SK-N-SH (cell line): ENCODE measurements around the gene MED16. TPM values are rescaled to one million over a fixed set of nuclear protein-coding genes. Genes with fewer than 3 reads are reported as not detected.

Experiments
- CTCF ChIA-PET: fragments of 300-600, 350-600 bp; formaldehyde crosslinking; extraction: SDS; loops from one replicate; lab custom pipeline; 2021; lab: Yijun Ruan, JAX
- POLR2A ChIA-PET: fragments of 350-600 bp; sonication (Branson Sonifier 250); formaldehyde crosslinking; extraction: SDS; loops from one replicate; lab custom pipeline; 2020; ENCODE audit warnings: antibody characterized with exemption, inconsistent platforms; lab: Yijun Ruan, JAX
- DNase-seq: peaks from one replicate; pipeline ENCODE4 v3.0.0; 2012
- H2AFZ ChIP-seq: fragments of 200-600 bp; sonication (generic); 2 replicates; pipeline ENCODE4 v1.8.1; 2016; ENCODE audit warnings: antibody characterized with exemption, mild to moderate bottlenecking, low read depth
- H3F3A ChIP-seq: fragments of 200-600 bp; sonication (generic); replicated peaks from 2 replicates; pipeline ENCODE3; 2016; ENCODE audit warnings: antibody characterized with exemption, mild to moderate bottlenecking; ENCODE audit not compliant: insufficient read depth
- H3K27ac ChIP-seq, 2 experiments: fragments of 200-500 bp in 1 of 2; fragments of 200-600 bp in 1 of 2; sonication (Bioruptor generic) in 1 of 2; sonication (generic), shearing (Covaris generic) in 1 of 2; 2 replicates each; pipeline versions ENCODE4 v1.5.1 to v1.6.1; 2014 to 2016; ENCODE audit warnings: low read depth in 2 of 2, inconsistent platforms in 1 of 2, low read length in 1 of 2, mild to moderate bottlenecking in 1 of 2, mixed read lengths in 1 of 2
- H3K27me3 ChIP-seq: fragments of 200-600 bp; sonication (generic), shearing (Covaris generic); 2 replicates; pipeline ENCODE4 v1.6.1; 2016; ENCODE audit warnings: mixed run types; ENCODE audit not compliant: insufficient read depth
- H3K36me3 ChIP-seq, 2 experiments: fragments of 200-500 bp in 1 of 2; fragments of 200-600 bp in 1 of 2; sonication (Bioruptor generic) in 1 of 2; sonication (generic) in 1 of 2; replicated peaks in 1 of 2; 2 replicates each; pipeline versions ENCODE3 to v1.5.1; 2014 to 2016; ENCODE audit warnings: low read length in 1 of 2, mild to moderate bottlenecking in 1 of 2; ENCODE audit not compliant: insufficient read depth in 2 of 2, control insufficient read depth in 1 of 2
- H3K4me1 ChIP-seq, 2 experiments: fragments of 200-500 bp in 1 of 2; fragments of 200-600 bp in 1 of 2; sonication (Bioruptor generic) in 1 of 2; sonication (generic), shearing (Covaris generic) in 1 of 2; 2 replicates each; pipeline versions ENCODE4 v1.5.1 to v1.6.1; 2014 to 2016; ENCODE audit warnings: low read depth in 1 of 2, low read length in 1 of 2, mixed run types in 1 of 2; ENCODE audit not compliant: insufficient read depth in 2 of 2, control insufficient read depth in 1 of 2
- H3K4me2 ChIP-seq: fragments of 200-600 bp; sonication (generic), shearing (Covaris generic); 2 replicates; pipeline ENCODE4 v1.6.1; 2017; ENCODE audit warnings: mixed run types
- H3K4me3 ChIP-seq, 2 experiments: fragments of 200-500 bp in 1 of 2; fragments of 200-600 bp in 1 of 2; sonication (Bioruptor generic) in 1 of 2; sonication (generic), shearing (Covaris generic) in 1 of 2; 2 replicates each; pipeline versions ENCODE4 v1.5.1 to v1.8.1; 2014 to 2016; ENCODE audit warnings: low read depth in 2 of 2, inconsistent platforms in 1 of 2, low read length in 1 of 2, mild to moderate bottlenecking in 1 of 2, mixed read lengths in 1 of 2, moderate library complexity in 1 of 2
- H3K79me2 ChIP-seq: fragments of 200-600 bp; sonication (generic); 2 replicates; pipeline ENCODE4 v1.8.1; 2017; ENCODE audit warnings: mild to moderate bottlenecking; ENCODE audit not compliant: insufficient read depth
- H3K9ac ChIP-seq: fragments of 200-600 bp; sonication (generic); 2 replicates; pipeline ENCODE4 v1.6.1; 2017; ENCODE audit warnings: mixed run types
- H3K9me2 ChIP-seq: fragments of 200-600 bp; sonication (generic); 2 replicates; pipeline ENCODE4 v1.6.1; 2017; ENCODE audit warnings: mixed run types
- H3K9me3 ChIP-seq: fragments of 200-600 bp; sonication (generic); 2 replicates; pipeline ENCODE4 v1.6.1; 2017; ENCODE audit warnings: mixed run types, mild to moderate bottlenecking, moderate library complexity
- H4K20me1 ChIP-seq: fragments of 200-600 bp; sonication (generic); 2 replicates; pipeline ENCODE4 v1.6.1; 2017; ENCODE audit warnings: mild to moderate bottlenecking, mixed run types; ENCODE audit not compliant: insufficient read depth
- ELF1 ChIP-seq: IDR thresholded peaks from 2 replicates; pipeline ENCODE4 v1.4.0; 2012
- EZH2phosphoT487 ChIP-seq: fragments of 200-600 bp; sonication (generic); IDR thresholded peaks from 2 replicates; pipeline ENCODE4 v1.6.1; 2017; ENCODE audit warnings: low read depth, mixed run types, mild to moderate bottlenecking, antibody characterized with exemption, moderate library complexity, borderline replicate concordance
- FOXM1 ChIP-seq: IDR thresholded peaks from 2 replicates; pipeline ENCODE4 v1.4.0; 2012; ENCODE audit warnings: low read depth, mild to moderate bottlenecking
- GATA2 ChIP-seq: sonication (generic); formaldehyde crosslinking; IDR thresholded peaks from 2 replicates; pipeline ENCODE4 v1.5.0; 2020; ENCODE audit warnings: mild to moderate bottlenecking, missing genetic modification reagents
- IRF3 ChIP-seq: fragments of 150-350 bp; IDR thresholded peaks from 2 replicates; pipeline ENCODE4 v1.6.1; 2016; ENCODE audit warnings: mild to moderate bottlenecking, low read depth, low read length
- MEF2A ChIP-seq: IDR thresholded peaks from 2 replicates; pipeline ENCODE4 v1.4.0; 2012; ENCODE audit warnings: low read depth, borderline replicate concordance
- MXI1 ChIP-seq: IDR thresholded peaks from 2 replicates; pipeline ENCODE4 v1.6.1; 2012; ENCODE audit warnings: mild to moderate bottlenecking, low read depth, low read length, improper control_type of control experiment
- NFIC ChIP-seq: IDR thresholded peaks from 2 replicates; pipeline ENCODE4 v1.4.0; 2012; ENCODE audit warnings: borderline replicate concordance
- RCOR1 ChIP-seq: fragments of 150-350 bp; IDR thresholded peaks from 2 replicates; pipeline ENCODE4 v1.6.1; 2017; ENCODE audit warnings: antibody characterized with exemption, low read length
- REST ChIP-seq: IDR thresholded peaks from 2 replicates; pipeline ENCODE4 v1.6.1; 2012; ENCODE audit warnings: mild to moderate bottlenecking, low read depth, low read length, moderate library complexity
- SIN3A ChIP-seq: IDR thresholded peaks from 2 replicates; pipeline ENCODE4 v1.6.1; 2012; ENCODE audit warnings: low read depth, mild to moderate bottlenecking, low read length, moderate library complexity, borderline replicate concordance
- SMC3 ChIP-seq: IDR thresholded peaks from 2 replicates; pipeline ENCODE4 v1.6.1; 2012; ENCODE audit warnings: low read depth, low read length, improper control_type of control experiment
- TCF12 ChIP-seq: IDR thresholded peaks from 2 replicates; pipeline ENCODE4 v1.4.0; 2012
- TEAD4 ChIP-seq: IDR thresholded peaks from 2 replicates; pipeline ENCODE4 v1.4.0; 2012; ENCODE audit warnings: mild to moderate bottlenecking, borderline replicate concordance; ENCODE audit not compliant: insufficient read depth
- WGBS: methylation state at CpG from one replicate; pipeline ENCODE4 v1.1.6; 2017; ENCODE audit warnings: low lambda C conversion rate; 5-methylcytosine and 5-hydroxymethylcytosine counted together
- polyA plus RNA-seq, 3 experiments: library from polyadenylated mRNA; depleted of rRNA; stranded (reverse); fragments of >200 nt; gene quantifications; 2 replicates each; pipeline ENCODE4 v1.2.3, GENCODE V29; 2012
- TF ChIP-seq, protein P1 (sequence below): IDR thresholded peaks from 2 replicates; pipeline ENCODE4 v1.4.0; 2012; ENCODE audit warnings: low read depth, borderline replicate concordance
- TF ChIP-seq, protein P2 (sequence below): IDR thresholded peaks from 2 replicates; pipeline ENCODE4 v1.4.0; 2012; ENCODE audit warnings: low read depth, borderline replicate concordance
- TF ChIP-seq, protein P3 (sequence below): IDR thresholded peaks from 2 replicates; pipeline ENCODE4; 2012

The MED16 gene
- polyA plus RNA-seq, 1 of the 3 experiments (the other 2 are of a cell fraction): 40.6 TPM

GRCh38 chr19:900302-901111 lies 7.5 kb upstream of the MED16 start:
- 80% methylated on average over 28 of the region's 30 CpGs for WGBS
- Histone ChIP-seq H3K9me3 (no peaks in the 10 kb centered on the region), H4K20me1 (peaks cover 25% of the 10 kb centered on the region; the same call in 1 of the 2 replicates), H3F3A (peaks cover 4% of the 10 kb centered on the region), H3K4me2 (no peak overlapping the region), H2AFZ (no peak overlapping the region), H3K36me3 (peaks cover 0 to 19% of the 10 kb centered on the region in 2 experiments), H3K27ac (no peak overlapping the region), H3K9ac (no peak overlapping the region), H3K27me3 (no peaks in the 10 kb centered on the region), H3K4me3 (no peak overlapping the region), H3K4me1 (no peaks in the 10 kb centered on the region; a peak in 1 of 4 replicates), H3K79me2 (peaks cover 36% of the 10 kb centered on the region), H3K9me2 (no peaks in the 10 kb centered on the region)
- no peak for TF ChIP-seq RCOR1
- TF ChIP-seq, protein P1, sequence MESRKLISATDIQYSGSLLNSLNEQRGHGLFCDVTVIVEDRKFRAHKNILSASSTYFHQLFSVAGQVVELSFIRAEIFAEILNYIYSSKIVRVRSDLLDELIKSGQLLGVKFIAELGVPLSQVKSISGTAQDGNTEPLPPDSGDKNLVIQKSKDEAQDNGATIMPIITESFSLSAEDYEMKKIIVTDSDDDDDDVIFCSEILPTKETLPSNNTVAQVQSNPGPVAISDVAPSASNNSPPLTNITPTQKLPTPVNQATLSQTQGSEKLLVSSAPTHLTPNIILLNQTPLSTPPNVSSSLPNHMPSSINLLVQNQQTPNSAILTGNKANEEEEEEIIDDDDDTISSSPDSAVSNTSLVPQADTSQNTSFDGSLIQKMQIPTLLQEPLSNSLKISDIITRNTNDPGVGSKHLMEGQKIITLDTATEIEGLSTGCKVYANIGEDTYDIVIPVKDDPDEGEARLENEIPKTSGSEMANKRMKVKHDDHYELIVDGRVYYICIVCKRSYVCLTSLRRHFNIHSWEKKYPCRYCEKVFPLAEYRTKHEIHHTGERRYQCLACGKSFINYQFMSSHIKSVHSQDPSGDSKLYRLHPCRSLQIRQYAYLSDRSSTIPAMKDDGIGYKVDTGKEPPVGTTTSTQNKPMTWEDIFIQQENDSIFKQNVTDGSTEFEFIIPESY: no peak
- TF ChIP-seq, protein P2, sequence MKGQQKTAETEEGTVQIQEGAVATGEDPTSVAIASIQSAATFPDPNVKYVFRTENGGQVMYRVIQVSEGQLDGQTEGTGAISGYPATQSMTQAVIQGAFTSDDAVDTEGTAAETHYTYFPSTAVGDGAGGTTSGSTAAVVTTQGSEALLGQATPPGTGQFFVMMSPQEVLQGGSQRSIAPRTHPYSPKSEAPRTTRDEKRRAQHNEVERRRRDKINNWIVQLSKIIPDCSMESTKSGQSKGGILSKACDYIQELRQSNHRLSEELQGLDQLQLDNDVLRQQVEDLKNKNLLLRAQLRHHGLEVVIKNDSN: no peak
- TF ChIP-seq GATA2: no peak
- TF ChIP-seq ELF1: no peak
- TF ChIP-seq EZH2phosphoT487: no peak
- no peak for TF ChIP-seq MEF2A
- TF ChIP-seq SIN3A: no peak
- TF ChIP-seq FOXM1: no peak
- TF ChIP-seq IRF3: no peak
- no peak for TF ChIP-seq TEAD4
- CTCF ChIA-PET: interaction anchor here (0.6 to 1.1 kb wide), 2 partner anchors 37 to 237 kb away, joined by 4 to 5 read pairs; no protein-coding TSS in a partner anchor
- POLR2A ChIA-PET: no interaction called here
- peak; percentile 87 for DNase-seq

GRCh38 chr19:900043-900301 lies 7.0 kb upstream of the MED16 start:
- CTCF ChIA-PET: interaction anchor here (0.6 kb wide), 1 partner anchor 236 kb away, joined by 4 read pairs; no protein-coding TSS in a partner anchor

More at GRCh38 chr19:900043-900301, 7.0 kb upstream of the MED16 start:
- Histone ChIP-seq H3K4me2 (no peak overlapping the region), H2AFZ (no peak overlapping the region), H3K9ac (no peak overlapping the region), H3K36me3 (peaks cover 0 to 19% of the 10 kb centered on the region in 2 experiments), H4K20me1 (peaks cover 24% of the 10 kb centered on the region; the same call in 1 of the 2 replicates), H3F3A (peaks cover 4% of the 10 kb centered on the region), H3K79me2 (peaks cover 31% of the 10 kb centered on the region), H3K27me3 (no peaks in the 10 kb centered on the region), H3K27ac (no peak overlapping the region), H3K9me2 (no peaks in the 10 kb centered on the region), H3K4me3 (no peak overlapping the region), H3K4me1 (no peaks in the 10 kb centered on the region; a peak in 1 of 4 replicates), H3K9me3 (no peaks in the 10 kb centered on the region)
- TF ChIP-seq NFIC (no peak), MEF2A (no peak), MXI1 (no peak), GATA2 (no peak), REST (no peak), TCF12 (no peak), SMC3 (no peak)
- TF ChIP-seq, protein P3, sequence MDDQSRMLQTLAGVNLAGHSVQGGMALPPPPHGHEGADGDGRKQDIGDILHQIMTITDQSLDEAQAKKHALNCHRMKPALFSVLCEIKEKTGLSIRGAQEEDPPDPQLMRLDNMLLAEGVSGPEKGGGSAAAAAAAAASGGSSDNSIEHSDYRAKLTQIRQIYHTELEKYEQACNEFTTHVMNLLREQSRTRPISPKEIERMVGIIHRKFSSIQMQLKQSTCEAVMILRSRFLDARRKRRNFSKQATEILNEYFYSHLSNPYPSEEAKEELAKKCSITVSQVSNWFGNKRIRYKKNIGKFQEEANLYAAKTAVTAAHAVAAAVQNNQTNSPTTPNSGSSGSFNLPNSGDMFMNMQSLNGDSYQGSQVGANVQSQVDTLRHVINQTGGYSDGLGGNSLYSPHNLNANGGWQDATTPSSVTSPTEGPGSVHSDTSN: no peak
- POLR2A ChIA-PET: no interaction called here
- DNase-seq: no peak
- 98% methylated on average over 10 of the region's 15 CpGs for WGBS
